MM.1S (cell line): ENCODE measurements around the gene KIAA1191.
A peak's percentile ranks its signal among the peaks of the same experiment; 100 is the strongest.

Experiments used
- DNase-seq: peaks from one replicate; pipeline ENCODE4 v3.0.0-alpha.2; 2015
- H2AFZ ChIP-seq: fragments of 300-600 bp; sonication (generic); 2 replicates; pipeline ENCODE4 v1.6.0; 2016; ENCODE audit warnings: antibody characterized with exemption, low read length
- H3F3A ChIP-seq: fragments of 300-600 bp; sonication (generic); 2 replicates; pipeline ENCODE4 v1.6.1; 2016; ENCODE audit warnings: mild to moderate bottlenecking, antibody characterized with exemption, low read length, moderate library complexity, mixed read lengths; ENCODE audit not compliant: insufficient read depth
- H3K27ac ChIP-seq: fragments of 300-600 bp; sonication (generic); 2 replicates; pipeline ENCODE4 v1.5.1; 2016; ENCODE audit warnings: mild to moderate bottlenecking, low read length
- H3K27me3 ChIP-seq: fragments of 300-600 bp; sonication (generic); replicated peaks from 2 replicates; pipeline ENCODE4 v1.6.0; 2016; ENCODE audit warnings: low read length; ENCODE audit not compliant: insufficient read depth
- H3K36me3 ChIP-seq: fragments of 300-600 bp; sonication (generic); replicated peaks from 2 replicates; pipeline ENCODE4 v1.6.1; 2016; ENCODE audit warnings: mild to moderate bottlenecking, low read length, mixed read lengths; ENCODE audit not compliant: insufficient read depth
- H3K4me1 ChIP-seq: fragments of 300-600 bp; sonication (generic); 2 replicates; pipeline ENCODE4 v1.6.1; 2016; ENCODE audit warnings: low read length, mixed read lengths
- H3K4me2 ChIP-seq: fragments of 300-600 bp; sonication (generic); 2 replicates; pipeline ENCODE4 v1.6.0; 2016; ENCODE audit warnings: low read depth, low read length
- H3K4me3 ChIP-seq: fragments of 300-600 bp; sonication (generic); 2 replicates; pipeline ENCODE4 v1.5.1; 2016; ENCODE audit warnings: low read length, mixed read lengths
- H3K79me2 ChIP-seq: fragments of 300-600 bp; sonication (generic); 2 replicates; pipeline ENCODE4 v1.6.1; 2016; ENCODE audit warnings: mixed run types, low read length, mixed read lengths
- H3K9ac ChIP-seq: fragments of 300-600 bp; sonication (generic); 2 replicates; pipeline ENCODE4 v1.6.1; 2016; ENCODE audit warnings: low read length, mixed read lengths
- H3K9me2 ChIP-seq: fragments of 300-600 bp; sonication (generic); replicated peaks from 2 replicates; pipeline ENCODE4 v1.6.1; 2016; ENCODE audit warnings: mild to moderate bottlenecking, low read length, mixed read lengths; ENCODE audit not compliant: insufficient read depth
- H3K9me3 ChIP-seq: fragments of 300-600 bp; sonication (generic); replicated peaks from 2 replicates; pipeline ENCODE4 v1.6.1; 2016; ENCODE audit warnings: mild to moderate bottlenecking, low read length, mixed read lengths; ENCODE audit not compliant: insufficient read depth
- H4K20me1 ChIP-seq: fragments of 300-600 bp; sonication (generic); 2 replicates; pipeline ENCODE4 v1.6.1; 2016; ENCODE audit warnings: mild to moderate bottlenecking, low read length, moderate library complexity, mixed read lengths; ENCODE audit not compliant: insufficient read depth
- EZH2 ChIP-seq: fragments of 300-600 bp; sonication (generic); optimal IDR thresholded peaks from 2 replicates; pipeline ENCODE3; 2017; ENCODE audit warnings: low read depth, mild to moderate bottlenecking, antibody characterized with exemption, low read length, mixed read lengths
- EZH2phosphoT487 ChIP-seq: fragments of 300-600 bp; sonication (generic); IDR thresholded peaks from 2 replicates; pipeline ENCODE4 v1.6.1; 2018; ENCODE audit warnings: antibody characterized with exemption, low read length
- TF ChIP-seq, protein P1 (sequence below): fragments of 300-600 bp; sonication (generic); IDR thresholded peaks from 2 replicates; pipeline ENCODE4 v1.5.1; 2016; ENCODE audit warnings: antibody characterized with exemption, low read length, mixed read lengths

The KIAA1191 gene

GRCh38 chr5:176388003-176388443, 26.5 kb upstream of the KIAA1191 start:
- H3K4me2 ChIP-seq: peak overlapping the region; percentile 63
- peaks cover 7% of the 10 kb centered on the region; the same call in 1 of the 2 replicates for H3F3A ChIP-seq
- no peaks in the 10 kb centered on the region for H3K9me3 ChIP-seq
- H3K9me2 ChIP-seq: no peaks in the 10 kb centered on the region
- peak overlapping the region; percentile 88 for H3K4me3 ChIP-seq
- TF ChIP-seq, protein P1, sequence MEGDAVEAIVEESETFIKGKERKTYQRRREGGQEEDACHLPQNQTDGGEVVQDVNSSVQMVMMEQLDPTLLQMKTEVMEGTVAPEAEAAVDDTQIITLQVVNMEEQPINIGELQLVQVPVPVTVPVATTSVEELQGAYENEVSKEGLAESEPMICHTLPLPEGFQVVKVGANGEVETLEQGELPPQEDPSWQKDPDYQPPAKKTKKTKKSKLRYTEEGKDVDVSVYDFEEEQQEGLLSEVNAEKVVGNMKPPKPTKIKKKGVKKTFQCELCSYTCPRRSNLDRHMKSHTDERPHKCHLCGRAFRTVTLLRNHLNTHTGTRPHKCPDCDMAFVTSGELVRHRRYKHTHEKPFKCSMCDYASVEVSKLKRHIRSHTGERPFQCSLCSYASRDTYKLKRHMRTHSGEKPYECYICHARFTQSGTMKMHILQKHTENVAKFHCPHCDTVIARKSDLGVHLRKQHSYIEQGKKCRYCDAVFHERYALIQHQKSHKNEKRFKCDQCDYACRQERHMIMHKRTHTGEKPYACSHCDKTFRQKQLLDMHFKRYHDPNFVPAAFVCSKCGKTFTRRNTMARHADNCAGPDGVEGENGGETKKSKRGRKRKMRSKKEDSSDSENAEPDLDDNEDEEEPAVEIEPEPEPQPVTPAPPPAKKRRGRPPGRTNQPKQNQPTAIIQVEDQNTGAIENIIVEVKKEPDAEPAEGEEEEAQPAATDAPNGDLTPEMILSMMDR: no peak
- TF ChIP-seq EZH2phosphoT487: no peak
- no peak for TF ChIP-seq EZH2
- H3K9ac ChIP-seq: peak overlapping the region; percentile 98
- H3K4me1 ChIP-seq: peaks cover 5% of the 10 kb centered on the region; the same call in 1 of the 2 replicates
- H3K27ac ChIP-seq: peak overlapping the region; percentile 90; the same call in 1 of the 2 replicates
- peak; percentile 18 for DNase-seq
- H2AFZ ChIP-seq: peak overlapping the region; percentile 35; the same call in 1 of the 2 replicates
- H3K36me3 ChIP-seq: peaks cover 14% of the 10 kb centered on the region; the same call in 1 of the 2 replicates
- peaks cover 69% of the 10 kb centered on the region for H3K79me2 ChIP-seq
- peaks cover 8% of the 10 kb centered on the region; the same call in 1 of the 2 replicates for H4K20me1 ChIP-seq
- no peaks in the 10 kb centered on the region for H3K27me3 ChIP-seq

GRCh38 chr5:176387384-176387925, 25.9 kb upstream of the KIAA1191 start:
- peaks cover 8% of the 10 kb centered on the region; the same call in 1 of the 2 replicates for H4K20me1 ChIP-seq
- H2AFZ ChIP-seq: no peak overlapping the region
- peaks cover 69% of the 10 kb centered on the region for H3K79me2 ChIP-seq

DNA sequence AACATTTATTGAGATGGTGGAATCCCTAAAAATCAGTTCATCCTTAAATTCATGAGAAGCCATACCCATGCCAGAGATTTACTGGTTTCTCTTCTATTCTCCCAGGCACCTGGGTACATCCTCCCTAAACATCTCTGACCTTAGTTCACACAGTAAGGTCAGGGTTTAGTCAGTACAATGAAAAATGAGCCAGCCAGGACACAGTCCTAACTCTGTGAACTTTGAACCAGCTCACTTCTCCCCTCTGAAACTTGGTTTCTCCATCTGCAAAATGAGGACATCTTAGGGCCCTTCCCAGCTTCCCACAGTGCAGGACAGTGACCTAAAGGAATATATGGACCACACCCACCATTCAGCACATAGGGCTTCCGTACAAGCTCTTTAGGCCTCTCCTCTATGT, 24.9 kb upstream of the KIAA1191 start:
- no peak overlapping the region for H3K27ac ChIP-seq
- H3K9ac ChIP-seq: no peak overlapping the region
- no peaks in the 10 kb centered on the region for H3K27me3 ChIP-seq
- H3K36me3 ChIP-seq: peaks cover 14% of the 10 kb centered on the region; the same call in 1 of the 2 replicates
- H3K9me2 ChIP-seq: no peaks in the 10 kb centered on the region
- DNase-seq: no peak
- H3K79me2 ChIP-seq: peaks cover 69% of the 10 kb centered on the region
- peaks cover 7% of the 10 kb centered on the region; the same call in 1 of the 2 replicates for H3F3A ChIP-seq
- no peak overlapping the region for H2AFZ ChIP-seq
- peaks cover 8% of the 10 kb centered on the region; the same call in 1 of the 2 replicates for H4K20me1 ChIP-seq
- no peak for TF ChIP-seq EZH2phosphoT487
- TF ChIP-seq, protein P1: no peak
- TF ChIP-seq EZH2: no peak
- no peak overlapping the region for H3K4me3 ChIP-seq
- peak overlapping the region; percentile 63; the same call in 1 of the 2 replicates for H3K4me2 ChIP-seq
- H3K4me1 ChIP-seq: peaks cover 5% of the 10 kb centered on the region; the same call in 1 of the 2 replicates
- H3K9me3 ChIP-seq: no peaks in the 10 kb centered on the region

More at GRCh38 chr5:176387384-176387925, 25.9 kb upstream of the KIAA1191 start:
- Histone ChIP-seq H3K9ac (peak overlapping the region; percentile 98), H3K4me1 (peaks cover 5% of the 10 kb centered on the region; the same call in 1 of the 2 replicates), H3K9me2 (no peaks in the 10 kb centered on the region), H3K27me3 (no peaks in the 10 kb centered on the region), H3F3A (peaks cover 7% of the 10 kb centered on the region; the same call in 1 of the 2 replicates), H3K4me2 (peak overlapping the region; percentile 63), H3K9me3 (no peaks in the 10 kb centered on the region), H3K4me3 (peak overlapping the region; percentile 88), H3K27ac (no peak overlapping the region), H3K36me3 (peaks cover 14% of the 10 kb centered on the region; the same call in 1 of the 2 replicates)
- no peak for TF ChIP-seq EZH2phosphoT487
- TF ChIP-seq, protein P1: peak; percentile 21; the same call in 1 of the 2 replicates
- DNase-seq: peak; percentile 31
